IMR-90 (cell line): ENCODE measurements around the gene TRIM25. TPM values are rescaled to one million over a fixed set of nuclear protein-coding genes. Genes with fewer than 3 reads are reported as not detected.
A peak's percentile ranks its signal among the peaks of the same experiment; 100 is the strongest.

Source experiments
- ATAC-seq: fragments of 200-7000 bp; cut with Tn5 transposase; 2 replicates; pipeline ENCODE4 v1.9.1; 2020; ENCODE audit warnings: low read depth, mild to moderate bottlenecking, moderate library complexity
- BruUV-seq: library from RNA; stranded (reverse); fragments of 400-500 nt; replicated peaks from 2 replicates; lab custom pipeline; 2021; lab: Mats Ljungman, UMichigan
- CTCF ChIA-PET: fragments of 300-600 bp; formaldehyde crosslinking; extraction: SDS; loops from one replicate; lab custom pipeline; 2021; ENCODE audit warnings: antibody characterized with exemption; lab: Yijun Ruan, JAX
- POLR2A ChIA-PET: fragments of 300-600 bp; sonication (Branson Sonifier 250); formaldehyde crosslinking; loops from one replicate; lab custom pipeline; 2022; ENCODE audit warnings: antibody characterized with exemption; ENCODE audit not compliant: unreplicated experiment; lab: Charles Lee
- DNase-seq: peaks from one replicate; pipeline ENCODE4 v3.0.0; 2013
- H2AFZ ChIP-seq: replicated peaks from 2 replicates; pipeline ENCODE3; 2013; ENCODE audit warnings: low read length, mild to moderate bottlenecking; ENCODE audit not compliant: poor library complexity
- H2AK5ac ChIP-seq: 2 replicates; pipeline ENCODE4 v1.6.1; 2013; ENCODE audit warnings: low read depth, low read length, inconsistent platforms
- H2AK9ac ChIP-seq: replicated peaks from 2 replicates; pipeline ENCODE3; 2013; ENCODE audit warnings: mild to moderate bottlenecking, low read depth, low read length, moderate library complexity; ENCODE audit not compliant: poor library complexity
- H2BK120ac ChIP-seq: 2 replicates; pipeline ENCODE4 v1.6.1; 2013; ENCODE audit warnings: low read depth, low read length, inconsistent platforms
- H2BK15ac ChIP-seq: 3 replicates; pipeline ENCODE4 v1.6.1; 2013; ENCODE audit warnings: low read depth, low read length, inconsistent platforms
- H2BK20ac ChIP-seq: 2 replicates; pipeline ENCODE4 v1.6.1; 2013; ENCODE audit warnings: low read depth, mild to moderate bottlenecking, inconsistent platforms, low read length, moderate library complexity
- H2BK5ac ChIP-seq: 2 replicates; pipeline ENCODE4 v1.6.1; 2013; ENCODE audit warnings: mild to moderate bottlenecking, low read depth, low read length, inconsistent platforms; ENCODE audit not compliant: poor library complexity, severe bottlenecking
- H3K14ac ChIP-seq: replicated peaks from 2 replicates; pipeline ENCODE4 v1.6.1; 2013; ENCODE audit warnings: low read depth, low read length, inconsistent platforms
- H3K18ac ChIP-seq: 2 replicates; pipeline ENCODE4 v1.6.1; 2013; ENCODE audit warnings: low read depth, low read length, control low read depth
- H3K23ac ChIP-seq: 2 replicates; pipeline ENCODE4 v1.6.1; 2013; ENCODE audit warnings: low read depth, low read length, inconsistent platforms
- H3K27ac ChIP-seq: 2 replicates; pipeline ENCODE4 v1.5.1; 2013; ENCODE audit warnings: mild to moderate bottlenecking, control low read depth, low read length; ENCODE audit not compliant: insufficient read depth
- H3K27me3 ChIP-seq: 2 replicates; pipeline ENCODE4 v1.6.1; 2013; ENCODE audit warnings: low read length; ENCODE audit not compliant: control insufficient read depth, insufficient read depth
- H3K36me3 ChIP-seq: 2 replicates; pipeline ENCODE4 v1.6.1; 2013; ENCODE audit warnings: low read length, mixed read lengths; ENCODE audit not compliant: control insufficient read depth, insufficient read depth
- H3K4ac ChIP-seq: 2 replicates; pipeline ENCODE4 v1.6.1; 2013; ENCODE audit warnings: low read depth, low read length, inconsistent platforms
- H3K4me1 ChIP-seq: 2 replicates; pipeline ENCODE4 v1.6.1; 2013; ENCODE audit warnings: low read length, mixed read lengths; ENCODE audit not compliant: control insufficient read depth, insufficient read depth
- H3K4me2 ChIP-seq: 2 replicates; pipeline ENCODE4 v1.6.1; 2013; ENCODE audit warnings: low read depth, mild to moderate bottlenecking, control low read depth, low read length, moderate library complexity
- H3K4me3 ChIP-seq: 2 replicates; pipeline ENCODE4 v1.5.1; 2013; ENCODE audit warnings: low read depth, mild to moderate bottlenecking, control low read depth, low read length, moderate library complexity; ENCODE audit not compliant: insufficient read depth
- H3K56ac ChIP-seq: 2 replicates; pipeline ENCODE4 v1.6.1; 2013; ENCODE audit warnings: low read length, inconsistent platforms; ENCODE audit not compliant: insufficient read depth; ENCODE audit errors: extremely low read depth
- H3K79me1 ChIP-seq, 2 experiments: 2 replicates each; pipeline ENCODE4 v1.6.1; 2013; ENCODE audit warnings: low read length in 2 of 2, inconsistent platforms in 1 of 2, low read depth in 1 of 2
- H3K9ac ChIP-seq: 2 replicates; pipeline ENCODE4 v1.6.1; 2013; ENCODE audit warnings: low read depth, low read length, control low read depth
- H3K9me1 ChIP-seq: 2 replicates; pipeline ENCODE4 v1.6.1; 2013; ENCODE audit warnings: low read length, inconsistent platforms; ENCODE audit not compliant: insufficient read depth
- H3K9me3 ChIP-seq: 2 replicates; pipeline ENCODE4 v1.6.1; 2013; ENCODE audit warnings: low read length; ENCODE audit not compliant: control insufficient read depth, insufficient read depth
- H4K20me1 ChIP-seq: 2 replicates; pipeline ENCODE4 v1.6.1; 2013; ENCODE audit warnings: low read length, inconsistent platforms; ENCODE audit not compliant: insufficient read depth
- H4K5ac ChIP-seq: 2 replicates; pipeline ENCODE4 v1.6.1; 2013; ENCODE audit warnings: mild to moderate bottlenecking, low read depth, low read length, control low read depth
- H4K8ac ChIP-seq, 2 experiments: 2 replicates each; pipeline ENCODE4 v1.6.1; 2013; ENCODE audit warnings: low read depth in 2 of 2, low read length in 2 of 2, control low read depth in 1 of 2, inconsistent platforms in 1 of 2
- H4K91ac ChIP-seq: 2 replicates; pipeline ENCODE4 v1.6.1; 2013; ENCODE audit warnings: low read depth, low read length, inconsistent platforms; ENCODE audit not compliant: insufficient read depth
- BHLHE40 ChIP-seq: fragments of 150-350 bp; IDR thresholded peaks from 2 replicates; pipeline ENCODE4 v1.6.1; 2016; ENCODE audit warnings: mild to moderate bottlenecking, low read depth, low read length
- CHD1 ChIP-seq: IDR thresholded peaks from 2 replicates; pipeline ENCODE4 v1.6.1; 2012; ENCODE audit warnings: low read depth, low read length, improper control_type of control experiment
- FOS ChIP-seq: fragments of 150-350 bp; IDR thresholded peaks from 2 replicates; pipeline ENCODE4 v1.6.1; 2016; ENCODE audit warnings: low read depth, low read length
- MAFK ChIP-seq: IDR thresholded peaks from 2 replicates; pipeline ENCODE4 v1.6.1; 2012; ENCODE audit warnings: low read depth, low read length, improper control_type of control experiment
- MAZ ChIP-seq: IDR thresholded peaks from 2 replicates; pipeline ENCODE4 v1.6.1; 2012; ENCODE audit warnings: low read depth, mild to moderate bottlenecking, low read length, improper control_type of control experiment, moderate library complexity, borderline replicate concordance
- MXI1 ChIP-seq: IDR thresholded peaks from 2 replicates; pipeline ENCODE4 v1.6.1; 2012; ENCODE audit warnings: low read depth, mild to moderate bottlenecking, low read length, moderate library complexity, borderline replicate concordance
- NFE2L2 ChIP-seq: fragments of 150-350 bp; IDR thresholded peaks from 2 replicates; pipeline ENCODE4 v1.6.1; 2016; ENCODE audit warnings: low read depth, mild to moderate bottlenecking, low read length
- RAD21 ChIP-seq: IDR thresholded peaks from 2 replicates; pipeline ENCODE4 v1.6.1; 2012; ENCODE audit warnings: low read length, improper control_type of control experiment
- RCOR1 ChIP-seq: IDR thresholded peaks from 2 replicates; pipeline ENCODE4 v1.6.1; 2012; ENCODE audit warnings: mild to moderate bottlenecking, low read length, improper control_type of control experiment; ENCODE audit not compliant: insufficient replicate concordance
- RFX5 ChIP-seq: IDR thresholded peaks from 2 replicates; pipeline ENCODE4 v1.8.0; 2012; ENCODE audit warnings: low read depth, mild to moderate bottlenecking, low read length, moderate library complexity
- WGBS, 2 experiments: methylation state at CpG; one replicate each; pipeline versions ENCODE4 v1.1.5 to v1.1.7; 2013; ENCODE audit warnings: missing lambda C conversion rate in 2 of 2; ENCODE audit not compliant: insufficient read length in 1 of 2; ENCODE audit errors: extremely low coverage in 2 of 2; 5-methylcytosine and 5-hydroxymethylcytosine counted together
- dilution Hi-C: fragments of 300-500 bp; cut with HindIII; formaldehyde crosslinking; loops from one replicate; pipeline ENCODE4 v1.14.3; 2018; ENCODE audit warnings: low sequenced_read_pairs; ENCODE audit not compliant: unreplicated experiment
- in situ Hi-C: fragments of 300-500 bp; cut with MboI; formaldehyde crosslinking; loops from 3 replicates; pipeline ENCODE4 v1.14.3; 2019; ENCODE audit warnings: low sequenced_read_pairs, inconsistent platforms, mixed read lengths
- intact Hi-C: fragments of 100-400 bp; cut with micrococcal nuclease; formaldehyde crosslinking; loops from 2 replicates; pipeline ENCODE4 v1.10.0; 2022
- polyA plus RNA-seq, 3 experiments: library from polyadenylated mRNA; depleted of rRNA; stranded (reverse); fragments of >200 nt; gene quantifications; 2 replicates each; pipeline ENCODE4 v1.2.3, GENCODE V29; 2012; ENCODE audit warnings: low replicate concordance in 1 of 3
- total RNA-seq: library from RNA; depleted of rRNA; stranded (reverse); fragments of >200 nt; gene quantifications from 2 replicates; pipeline ENCODE4 v1.2.3, GENCODE V29; 2012
- TF ChIP-seq, protein P1 (sequence below): fragments of 150-350 bp; IDR thresholded peaks from 2 replicates; pipeline ENCODE4 v1.6.1; 2016; ENCODE audit warnings: low read depth, mild to moderate bottlenecking, low read length, moderate library complexity, borderline replicate concordance
- TF ChIP-seq, protein P2 (sequence below): conservative IDR thresholded peaks from 2 replicates; pipeline ENCODE4 v1.5.1; 2012; ENCODE audit warnings: mild to moderate bottlenecking, low read depth, low read length, improper control_type of control experiment
- TF ChIP-seq, protein P3 (sequence below): fragments of 150-350 bp; IDR thresholded peaks from 2 replicates; pipeline ENCODE4 v1.6.1; 2017; ENCODE audit warnings: mild to moderate bottlenecking, antibody characterized with exemption, low read length, low read depth

Gene TRIM25
- total and polyA plus RNA-seq, 2 of the 4 experiments (the other 2 are of a cell fraction) = 25.5 to 27.5 TPM

DNA sequence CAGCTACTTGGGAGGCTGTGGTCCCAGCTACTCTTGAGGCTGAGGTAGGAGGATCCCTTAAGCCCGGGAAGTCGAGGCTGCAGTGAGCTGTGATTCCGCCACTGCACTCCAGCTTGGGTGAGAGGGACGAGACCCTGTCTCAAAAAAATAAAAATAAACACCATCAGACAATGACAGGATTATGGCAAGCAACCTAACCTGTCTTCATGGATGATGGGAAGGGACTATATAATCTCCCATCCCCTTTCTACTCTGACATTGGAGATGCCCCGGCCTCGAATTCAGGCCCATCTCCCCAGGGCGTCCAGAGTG is 893 bp downstream of the TRIM25 start:
- Histone ChIP-seq H3K9ac (peak overlapping the region; percentile 95), H2AFZ (peak overlapping the region; percentile 98), H3K27me3 (no peaks in the 10 kb centered on the region), H4K8ac (peak overlapping the region in 1 of 2 experiments; percentile 33; a peak in 1 of 4 replicates), H3K9me3 (no peaks in the 10 kb centered on the region), H3K23ac (peak overlapping the region; percentile 96), H3K14ac (peak overlapping the region; percentile 47; the same call in 1 of the 2 replicates), H2BK20ac (no peak overlapping the region), H2BK5ac (peak overlapping the region; percentile 7), H3K27ac (peak overlapping the region; percentile 93; the same call in 1 of the 2 replicates), H2BK120ac (0 out of 2 replicates have a peak overlapping the region, but pooled peaks have one; percentile 19), H2AK5ac (peak overlapping the region; percentile 32), H3K79me1 (peaks cover 32 to 62% of the 10 kb centered on the region in 2 experiments), H3K18ac (no peak overlapping the region), H4K5ac (no peak overlapping the region), H3K4me2 (peak overlapping the region; percentile 68), H2AK9ac (peak overlapping the region; percentile 93), H3K4me1 (peaks cover 17% of the 10 kb centered on the region), H3K36me3 (peaks cover 6% of the 10 kb centered on the region), H4K91ac (peak overlapping the region; percentile 49), H3K9me1 (peaks cover 26% of the 10 kb centered on the region), H3K56ac (peak overlapping the region; percentile 2; the same call in 1 of the 2 replicates), H3K4me3 (peak overlapping the region; percentile 92), H3K4ac (peak overlapping the region; percentile 48), H2BK15ac (no peak overlapping the region), H4K20me1 (peaks cover 39% of the 10 kb centered on the region)
- ATAC-seq (no peak), DNase-seq (no peak)
- TF ChIP-seq CHD1 = no peak
- no peak for TF ChIP-seq NFE2L2
- TF ChIP-seq RAD21 = no peak
- TF ChIP-seq MXI1 = no peak
- TF ChIP-seq, protein P1, sequence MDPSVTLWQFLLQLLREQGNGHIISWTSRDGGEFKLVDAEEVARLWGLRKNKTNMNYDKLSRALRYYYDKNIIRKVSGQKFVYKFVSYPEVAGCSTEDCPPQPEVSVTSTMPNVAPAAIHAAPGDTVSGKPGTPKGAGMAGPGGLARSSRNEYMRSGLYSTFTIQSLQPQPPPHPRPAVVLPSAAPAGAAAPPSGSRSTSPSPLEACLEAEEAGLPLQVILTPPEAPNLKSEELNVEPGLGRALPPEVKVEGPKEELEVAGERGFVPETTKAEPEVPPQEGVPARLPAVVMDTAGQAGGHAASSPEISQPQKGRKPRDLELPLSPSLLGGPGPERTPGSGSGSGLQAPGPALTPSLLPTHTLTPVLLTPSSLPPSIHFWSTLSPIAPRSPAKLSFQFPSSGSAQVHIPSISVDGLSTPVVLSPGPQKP = no peak
- no peak for TF ChIP-seq RFX5
- no peak for TF ChIP-seq MAZ
- TF ChIP-seq, protein P2, sequence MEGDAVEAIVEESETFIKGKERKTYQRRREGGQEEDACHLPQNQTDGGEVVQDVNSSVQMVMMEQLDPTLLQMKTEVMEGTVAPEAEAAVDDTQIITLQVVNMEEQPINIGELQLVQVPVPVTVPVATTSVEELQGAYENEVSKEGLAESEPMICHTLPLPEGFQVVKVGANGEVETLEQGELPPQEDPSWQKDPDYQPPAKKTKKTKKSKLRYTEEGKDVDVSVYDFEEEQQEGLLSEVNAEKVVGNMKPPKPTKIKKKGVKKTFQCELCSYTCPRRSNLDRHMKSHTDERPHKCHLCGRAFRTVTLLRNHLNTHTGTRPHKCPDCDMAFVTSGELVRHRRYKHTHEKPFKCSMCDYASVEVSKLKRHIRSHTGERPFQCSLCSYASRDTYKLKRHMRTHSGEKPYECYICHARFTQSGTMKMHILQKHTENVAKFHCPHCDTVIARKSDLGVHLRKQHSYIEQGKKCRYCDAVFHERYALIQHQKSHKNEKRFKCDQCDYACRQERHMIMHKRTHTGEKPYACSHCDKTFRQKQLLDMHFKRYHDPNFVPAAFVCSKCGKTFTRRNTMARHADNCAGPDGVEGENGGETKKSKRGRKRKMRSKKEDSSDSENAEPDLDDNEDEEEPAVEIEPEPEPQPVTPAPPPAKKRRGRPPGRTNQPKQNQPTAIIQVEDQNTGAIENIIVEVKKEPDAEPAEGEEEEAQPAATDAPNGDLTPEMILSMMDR = no peak
- no peak for TF ChIP-seq FOS
- TF ChIP-seq, protein P3, sequence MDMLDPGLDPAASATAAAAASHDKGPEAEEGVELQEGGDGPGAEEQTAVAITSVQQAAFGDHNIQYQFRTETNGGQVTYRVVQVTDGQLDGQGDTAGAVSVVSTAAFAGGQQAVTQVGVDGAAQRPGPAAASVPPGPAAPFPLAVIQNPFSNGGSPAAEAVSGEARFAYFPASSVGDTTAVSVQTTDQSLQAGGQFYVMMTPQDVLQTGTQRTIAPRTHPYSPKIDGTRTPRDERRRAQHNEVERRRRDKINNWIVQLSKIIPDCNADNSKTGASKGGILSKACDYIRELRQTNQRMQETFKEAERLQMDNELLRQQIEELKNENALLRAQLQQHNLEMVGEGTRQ = no peak
- TF ChIP-seq MAFK = no peak
- TF ChIP-seq RCOR1 = no peak
- TF ChIP-seq BHLHE40 = no peak
- POLR2A ChIA-PET = no interaction called here
- WGBS, 2 experiments = no CpG with 5 or more reads among the region's 7 CpGs
- BruUV-seq = no TSS peak
- CTCF ChIA-PET = no interaction called here
- dilution Hi-C loops (no loop called here), in situ Hi-C loops (no loop called here), intact Hi-C loops (no loop called here)
